ENCODE measurements around the gene ZNF722. TPM values are rescaled to one million over a fixed set of nuclear protein-coding genes. Genes with fewer than 3 reads are reported as not detected.

Gene ZNF722
- total and polyA plus RNA-seq, 10 of the 15 experiments (the other 5 are each of a cell fraction or from before 2014, with no cell fraction given), result not detected

GRCh38 chr7:63953181-63953580 is 45.5 kb upstream of the ZNF722 start:
- ATAC-seq, result no peak
- no peaks in the 10 kb centered on the region for H3K27me3 ChIP-seq (replicated peaks in 1 of 2; ENCODE audit: control insufficient read depth in 2 of 2, insufficient read depth in 2 of 2, low read length in 1 of 2)
- no peak overlapping the region for H2AFZ ChIP-seq (ENCODE audit: control insufficient read depth, low read depth, low read length)
- POLR2A ChIA-PET, result no interaction called here
- H3K9ac ChIP-seq (ENCODE audit: control insufficient read depth, insufficient read depth, low read length), result no peak overlapping the region
- no TSS peak for BruUV-seq (replicated peaks)
- CTCF ChIA-PET, result no interaction called here
- H3K4me2 ChIP-seq (ENCODE audit: control insufficient read depth, insufficient read depth), result no peak overlapping the region
- SMC1A ChIA-PET (ENCODE audit: uncharacterized antibody, unreplicated experiment), result no interaction called here
- no peak overlapping the region for H3K27ac ChIP-seq (ENCODE audit: control insufficient read depth, insufficient read depth)
- no peak for FAIRE-seq
- in situ Hi-C loops (cut with MboI) (no loop called here), intact Hi-C loops (cut with micrococcal nuclease; ENCODE audit: unreplicated experiment) (no loop called here)
- no peaks in the 10 kb centered on the region for H3K36me3 ChIP-seq (ENCODE audit: control insufficient read depth in 2 of 2, insufficient read depth in 2 of 2, low read length in 1 of 2)
- no peak overlapping the region for H3K4me3 ChIP-seq
- no peaks in the 10 kb centered on the region for H3K79me2 ChIP-seq (ENCODE audit: control insufficient read depth, insufficient read depth, low read length)
- WGBS (ENCODE audit: insufficient coverage, insufficient replicate concordance, low lambda C conversion rate, missing lambda C conversion rate), result 0% methylated on average over 2 of the region's 2 CpGs
- no peaks in the 10 kb centered on the region for H4K20me1 ChIP-seq (ENCODE audit: control insufficient read depth, insufficient read depth)
- RAD21 ChIA-PET (ENCODE audit: unreplicated experiment), result no interaction called here
- no peaks in the 10 kb centered on the region for H3K9me3 ChIP-seq (replicated peaks; ENCODE audit: control insufficient read depth, insufficient read depth, low read length)
- H3K4me1 ChIP-seq (ENCODE audit: control insufficient read depth, insufficient read depth, low read length), result no peaks in the 10 kb centered on the region
- DNase-seq (ENCODE audit: low read depth, low spot score), result no peak
- TF ChIP-seq NR2C2 (IDR thresholded peaks at IDR 0.05; ENCODE audit: borderline replicate concordance, control insufficient read depth, insufficient read length, low read depth) (no peak), E2F4 (IDR thresholded peaks at IDR 0.05; ENCODE audit: low read depth, low read length) (no peak), BCL11A (IDR thresholded peaks at IDR 0.05; ENCODE audit: low read depth, low read length) (no peak), BRCA1 (IDR thresholded peaks at IDR 0.05; ENCODE audit: low read depth, low read length) (no peak), CTCF (IDR thresholded peaks at IDR 0.05 in 2 of 3, conservative IDR thresholded peaks at IDR 0.05 in 1 of 3; ENCODE audit: control insufficient read depth in 2 of 3, extremely low read depth in 1 of 3, insufficient read depth in 1 of 3, low read depth in 3 of 3, low read length in 3 of 3) (no peak), DPF2 (IDR thresholded peaks at IDR 0.05) (no peak), CBX3 (IDR thresholded peaks at IDR 0.05; ENCODE audit: borderline replicate concordance, low read depth) (no peak), RAD51 (IDR thresholded peaks at IDR 0.05) (no peak), PKNOX1 (IDR thresholded peaks at IDR 0.05) (no peak), KAT2A (conservative IDR thresholded peaks at IDR 0.05; ENCODE audit: control insufficient read depth, low read depth, low read length) (no peak), STAT1 (conservative IDR thresholded peaks at IDR 0.05) (no peak), CBX5 (IDR thresholded peaks at IDR 0.05; ENCODE audit: low read depth) (no peak), ZNF687 (IDR thresholded peaks at IDR 0.05) (no peak), TCF3 (IDR thresholded peaks at IDR 0.05; ENCODE audit: borderline replicate concordance, insufficient read depth, low read depth, low read length) (no peak), HSF1 (IDR thresholded peaks at IDR 0.05; ENCODE audit: low read depth, low read length) (no peak)

All from GM12878 (cell line).